ENCODE measurements around the gene BRCC3. TPM values are rescaled to one million over a fixed set of nuclear protein-coding genes. Genes with fewer than 3 reads are reported as not detected.

Gene BRCC3
- total RNA-seq, 1 experiment from 2014 or later, result 21.3 TPM

DNA sequence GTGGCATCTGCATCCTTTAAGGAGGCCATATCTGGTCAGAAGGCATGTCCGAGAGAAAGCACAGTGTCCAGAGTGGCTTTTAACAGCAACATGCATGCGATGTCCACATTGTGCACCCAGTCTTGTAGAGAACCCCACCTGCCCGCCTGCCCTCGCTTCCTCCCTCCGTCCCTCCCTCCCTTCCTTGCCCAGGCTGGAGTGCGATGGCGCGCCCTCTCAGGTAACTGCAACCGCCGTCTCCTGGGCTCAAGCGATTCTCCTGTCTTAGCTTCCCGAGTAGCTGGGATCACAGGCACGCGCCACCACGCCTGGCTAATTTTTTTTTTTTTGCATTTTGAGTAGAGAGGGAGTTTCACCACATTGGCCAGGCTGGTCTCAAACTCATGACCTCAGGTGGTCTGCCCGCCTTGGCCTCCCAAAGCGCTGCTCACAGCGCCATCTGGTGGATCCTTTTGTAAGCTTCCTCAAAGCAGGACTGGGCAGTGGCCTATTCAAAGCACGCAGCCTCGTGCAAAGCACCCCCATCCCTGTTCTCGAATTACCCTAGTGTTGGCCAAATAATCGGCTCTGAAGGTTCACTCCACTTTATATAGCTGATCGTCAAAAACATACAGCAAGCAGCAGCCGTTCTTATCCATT, 15.0 kb downstream of the BRCC3 start:
- Histone ChIP-seq H4K20me1 (ENCODE audit: insufficient read depth) (no peaks in the 10 kb centered on the region), H2AFZ (ENCODE audit: low read depth, low read length, poor library complexity, severe bottlenecking) (no peak overlapping the region), H3K27ac (ENCODE audit: low read depth, low read length) (no peak overlapping the region), H3K9me3 (ENCODE audit: control insufficient read depth in 1 of 2, insufficient read depth in 1 of 2, low read depth in 1 of 2, low read length in 2 of 2) (no peaks in the 10 kb centered on the region), H3K27me3 (ENCODE audit: insufficient read depth, low read length) (no peaks in the 10 kb centered on the region), H3K4me3 (replicated peaks in 1 of 2; ENCODE audit: low read depth in 1 of 2, low read length in 2 of 2) (no peak overlapping the region), H3K9me2 (ENCODE audit: insufficient read depth) (no peaks in the 10 kb centered on the region), H3K4me1 (ENCODE audit: control insufficient read depth in 1 of 2, insufficient read depth in 2 of 2, low read length in 2 of 2) (no peaks in the 10 kb centered on the region), H3K4me2 (ENCODE audit: low read length) (no peak overlapping the region), H3K79me2 (ENCODE audit: insufficient read depth, low read length) (no peaks in the 10 kb centered on the region), H3K36me3 (ENCODE audit: control insufficient read depth in 1 of 2, insufficient read depth in 2 of 2, low read length in 2 of 2) (peaks cover 0 to 3% of the 10 kb centered on the region in 2 experiments; a peak in 1 of 4 replicates), H3K9ac (ENCODE audit: low read length) (no peak overlapping the region)
- BruUV-seq (replicated peaks), result no TSS peak
- ATAC-seq (peak; percentile 87), DNase-seq (ENCODE audit: low read depth, low spot score) (peak; percentile 31)
- TF ChIP-seq, protein P1, sequence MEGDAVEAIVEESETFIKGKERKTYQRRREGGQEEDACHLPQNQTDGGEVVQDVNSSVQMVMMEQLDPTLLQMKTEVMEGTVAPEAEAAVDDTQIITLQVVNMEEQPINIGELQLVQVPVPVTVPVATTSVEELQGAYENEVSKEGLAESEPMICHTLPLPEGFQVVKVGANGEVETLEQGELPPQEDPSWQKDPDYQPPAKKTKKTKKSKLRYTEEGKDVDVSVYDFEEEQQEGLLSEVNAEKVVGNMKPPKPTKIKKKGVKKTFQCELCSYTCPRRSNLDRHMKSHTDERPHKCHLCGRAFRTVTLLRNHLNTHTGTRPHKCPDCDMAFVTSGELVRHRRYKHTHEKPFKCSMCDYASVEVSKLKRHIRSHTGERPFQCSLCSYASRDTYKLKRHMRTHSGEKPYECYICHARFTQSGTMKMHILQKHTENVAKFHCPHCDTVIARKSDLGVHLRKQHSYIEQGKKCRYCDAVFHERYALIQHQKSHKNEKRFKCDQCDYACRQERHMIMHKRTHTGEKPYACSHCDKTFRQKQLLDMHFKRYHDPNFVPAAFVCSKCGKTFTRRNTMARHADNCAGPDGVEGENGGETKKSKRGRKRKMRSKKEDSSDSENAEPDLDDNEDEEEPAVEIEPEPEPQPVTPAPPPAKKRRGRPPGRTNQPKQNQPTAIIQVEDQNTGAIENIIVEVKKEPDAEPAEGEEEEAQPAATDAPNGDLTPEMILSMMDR (IDR thresholded peaks at IDR 0.05 in 2 of 3, conservative IDR thresholded peaks at IDR 0.05 in 1 of 3; ENCODE audit: borderline replicate concordance in 1 of 3, insufficient read depth in 1 of 3, low read depth in 2 of 3, low read length in 2 of 3), result peak; percentile 30 to 59 (median 50); a peak in 5 of 6 replicates
- TF ChIP-seq RAD21 (IDR thresholded peaks at IDR 0.05; ENCODE audit: low read depth), result peak; percentile 52
- no peak for TF ChIP-seq ELF1 (IDR thresholded peaks at IDR 0.05; ENCODE audit: borderline replicate concordance, low read depth)
- no peak for TF ChIP-seq MAX (IDR thresholded peaks at IDR 0.05)
- CTCF ChIA-PET, result interaction anchor here (0.8 to 1.2 kb wide), 2 partner anchors 98 to 168 kb away, joined by 3 read pairs; no protein-coding TSS in a partner anchor
- POLR2A ChIA-PET, result no interaction called here
- RAD21 ChIA-PET (ENCODE audit: low non-redundant PET in 1 of 2, low total read pairs in 2 of 2, uncharacterized antibody in 2 of 2, unreplicated experiment in 2 of 2), result no interaction called here
- intact Hi-C loops (cut with micrococcal nuclease), result loop anchor here (1.0 to 10.0 kb wide), 2 partner anchors 105 to 172 kb away; no protein-coding TSS in a partner anchor
